IMR-90 (cell line): ENCODE data around the gene SEMA4A. TPM values are rescaled to one million over a fixed set of nuclear protein-coding genes. Genes with fewer than 3 reads are reported as not detected.

Experiments used
- ATAC-seq: fragments of 200-7000 bp; cut with Tn5 transposase; 2 replicates; pipeline ENCODE4 v1.9.1; 2020; ENCODE audit warnings: low read depth, mild to moderate bottlenecking, moderate library complexity
- BruUV-seq: library from RNA; stranded (reverse); fragments of 400-500 nt; replicated peaks from 2 replicates; lab custom pipeline; 2021; lab: Mats Ljungman, UMichigan
- CTCF ChIA-PET: fragments of 300-600 bp; formaldehyde crosslinking; extraction: SDS; loops from one replicate; lab custom pipeline; 2021; ENCODE audit warnings: antibody characterized with exemption; lab: Yijun Ruan, JAX
- POLR2A ChIA-PET: fragments of 300-600 bp; sonication (Branson Sonifier 250); formaldehyde crosslinking; loops from one replicate; lab custom pipeline; 2022; ENCODE audit warnings: antibody characterized with exemption; ENCODE audit not compliant: unreplicated experiment; lab: Charles Lee
- DNase-seq: peaks from one replicate; pipeline ENCODE4 v3.0.0; 2013
- H2AFZ ChIP-seq: replicated peaks from 2 replicates; pipeline ENCODE3; 2013; ENCODE audit warnings: low read length, mild to moderate bottlenecking; ENCODE audit not compliant: poor library complexity
- H2AK5ac ChIP-seq: 2 replicates; pipeline ENCODE4 v1.6.1; 2013; ENCODE audit warnings: low read depth, low read length, inconsistent platforms
- H2AK9ac ChIP-seq: replicated peaks from 2 replicates; pipeline ENCODE3; 2013; ENCODE audit warnings: mild to moderate bottlenecking, low read depth, low read length, moderate library complexity; ENCODE audit not compliant: poor library complexity
- H2BK120ac ChIP-seq: 2 replicates; pipeline ENCODE4 v1.6.1; 2013; ENCODE audit warnings: low read depth, low read length, inconsistent platforms
- H2BK15ac ChIP-seq: 3 replicates; pipeline ENCODE4 v1.6.1; 2013; ENCODE audit warnings: low read depth, low read length, inconsistent platforms
- H2BK20ac ChIP-seq: 2 replicates; pipeline ENCODE4 v1.6.1; 2013; ENCODE audit warnings: low read depth, mild to moderate bottlenecking, inconsistent platforms, low read length, moderate library complexity
- H2BK5ac ChIP-seq: 2 replicates; pipeline ENCODE4 v1.6.1; 2013; ENCODE audit warnings: mild to moderate bottlenecking, low read depth, low read length, inconsistent platforms; ENCODE audit not compliant: poor library complexity, severe bottlenecking
- H3K14ac ChIP-seq: replicated peaks from 2 replicates; pipeline ENCODE4 v1.6.1; 2013; ENCODE audit warnings: low read depth, low read length, inconsistent platforms
- H3K18ac ChIP-seq: 2 replicates; pipeline ENCODE4 v1.6.1; 2013; ENCODE audit warnings: low read depth, low read length, control low read depth
- H3K23ac ChIP-seq: 2 replicates; pipeline ENCODE4 v1.6.1; 2013; ENCODE audit warnings: low read depth, low read length, inconsistent platforms
- H3K27ac ChIP-seq: 2 replicates; pipeline ENCODE4 v1.5.1; 2013; ENCODE audit warnings: mild to moderate bottlenecking, control low read depth, low read length; ENCODE audit not compliant: insufficient read depth
- H3K27me3 ChIP-seq: 2 replicates; pipeline ENCODE4 v1.6.1; 2013; ENCODE audit warnings: low read length; ENCODE audit not compliant: control insufficient read depth, insufficient read depth
- H3K36me3 ChIP-seq: 2 replicates; pipeline ENCODE4 v1.6.1; 2013; ENCODE audit warnings: low read length, mixed read lengths; ENCODE audit not compliant: control insufficient read depth, insufficient read depth
- H3K4ac ChIP-seq: 2 replicates; pipeline ENCODE4 v1.6.1; 2013; ENCODE audit warnings: low read depth, low read length, inconsistent platforms
- H3K4me1 ChIP-seq: 2 replicates; pipeline ENCODE4 v1.6.1; 2013; ENCODE audit warnings: low read length, mixed read lengths; ENCODE audit not compliant: control insufficient read depth, insufficient read depth
- H3K4me2 ChIP-seq: 2 replicates; pipeline ENCODE4 v1.6.1; 2013; ENCODE audit warnings: low read depth, mild to moderate bottlenecking, control low read depth, low read length, moderate library complexity
- H3K4me3 ChIP-seq: 2 replicates; pipeline ENCODE4 v1.5.1; 2013; ENCODE audit warnings: low read depth, mild to moderate bottlenecking, control low read depth, low read length, moderate library complexity; ENCODE audit not compliant: insufficient read depth
- H3K56ac ChIP-seq: 2 replicates; pipeline ENCODE4 v1.6.1; 2013; ENCODE audit warnings: low read length, inconsistent platforms; ENCODE audit not compliant: insufficient read depth; ENCODE audit errors: extremely low read depth
- H3K79me1 ChIP-seq, 2 experiments: 2 replicates each; pipeline ENCODE4 v1.6.1; 2013; ENCODE audit warnings: low read length in 2 of 2, inconsistent platforms in 1 of 2, low read depth in 1 of 2
- H3K9ac ChIP-seq: 2 replicates; pipeline ENCODE4 v1.6.1; 2013; ENCODE audit warnings: low read depth, low read length, control low read depth
- H3K9me1 ChIP-seq: 2 replicates; pipeline ENCODE4 v1.6.1; 2013; ENCODE audit warnings: low read length, inconsistent platforms; ENCODE audit not compliant: insufficient read depth
- H3K9me3 ChIP-seq: 2 replicates; pipeline ENCODE4 v1.6.1; 2013; ENCODE audit warnings: low read length; ENCODE audit not compliant: control insufficient read depth, insufficient read depth
- H4K20me1 ChIP-seq: 2 replicates; pipeline ENCODE4 v1.6.1; 2013; ENCODE audit warnings: low read length, inconsistent platforms; ENCODE audit not compliant: insufficient read depth
- H4K5ac ChIP-seq: 2 replicates; pipeline ENCODE4 v1.6.1; 2013; ENCODE audit warnings: mild to moderate bottlenecking, low read depth, low read length, control low read depth
- H4K8ac ChIP-seq, 2 experiments: 2 replicates each; pipeline ENCODE4 v1.6.1; 2013; ENCODE audit warnings: low read depth in 2 of 2, low read length in 2 of 2, control low read depth in 1 of 2, inconsistent platforms in 1 of 2
- H4K91ac ChIP-seq: 2 replicates; pipeline ENCODE4 v1.6.1; 2013; ENCODE audit warnings: low read depth, low read length, inconsistent platforms; ENCODE audit not compliant: insufficient read depth
- CHD1 ChIP-seq: IDR thresholded peaks from 2 replicates; pipeline ENCODE4 v1.6.1; 2012; ENCODE audit warnings: low read depth, low read length, improper control_type of control experiment
- FOS ChIP-seq: fragments of 150-350 bp; IDR thresholded peaks from 2 replicates; pipeline ENCODE4 v1.6.1; 2016; ENCODE audit warnings: low read depth, low read length
- MAZ ChIP-seq: IDR thresholded peaks from 2 replicates; pipeline ENCODE4 v1.6.1; 2012; ENCODE audit warnings: low read depth, mild to moderate bottlenecking, low read length, improper control_type of control experiment, moderate library complexity, borderline replicate concordance
- POLR2A ChIP-seq: IDR thresholded peaks from 2 replicates; pipeline ENCODE4 v1.6.1; 2012; ENCODE audit warnings: mild to moderate bottlenecking, low read depth, low read length
- RAD21 ChIP-seq: IDR thresholded peaks from 2 replicates; pipeline ENCODE4 v1.6.1; 2012; ENCODE audit warnings: low read length, improper control_type of control experiment
- WGBS, 2 experiments: methylation state at CpG; one replicate each; pipeline versions ENCODE4 v1.1.5 to v1.1.7; 2013; ENCODE audit warnings: missing lambda C conversion rate in 2 of 2; ENCODE audit not compliant: insufficient read length in 1 of 2; ENCODE audit errors: extremely low coverage in 2 of 2; 5-methylcytosine and 5-hydroxymethylcytosine counted together
- dilution Hi-C: fragments of 300-500 bp; cut with HindIII; formaldehyde crosslinking; loops from one replicate; pipeline ENCODE4 v1.14.3; 2018; ENCODE audit warnings: low sequenced_read_pairs; ENCODE audit not compliant: unreplicated experiment
- in situ Hi-C: fragments of 300-500 bp; cut with MboI; formaldehyde crosslinking; loops from 3 replicates; pipeline ENCODE4 v1.14.3; 2019; ENCODE audit warnings: low sequenced_read_pairs, inconsistent platforms, mixed read lengths
- intact Hi-C: fragments of 100-400 bp; cut with micrococcal nuclease; formaldehyde crosslinking; loops from 2 replicates; pipeline ENCODE4 v1.10.0; 2022
- polyA plus RNA-seq, 3 experiments: library from polyadenylated mRNA; depleted of rRNA; stranded (reverse); fragments of >200 nt; gene quantifications; 2 replicates each; pipeline ENCODE4 v1.2.3, GENCODE V29; 2012; ENCODE audit warnings: low replicate concordance in 1 of 3
- total RNA-seq: library from RNA; depleted of rRNA; stranded (reverse); fragments of >200 nt; gene quantifications from 2 replicates; pipeline ENCODE4 v1.2.3, GENCODE V29; 2012

The SEMA4A gene
- total and polyA plus RNA-seq, 2 of the 4 experiments (the other 2 are of a cell fraction): 0.18 to 0.86 TPM

DNA sequence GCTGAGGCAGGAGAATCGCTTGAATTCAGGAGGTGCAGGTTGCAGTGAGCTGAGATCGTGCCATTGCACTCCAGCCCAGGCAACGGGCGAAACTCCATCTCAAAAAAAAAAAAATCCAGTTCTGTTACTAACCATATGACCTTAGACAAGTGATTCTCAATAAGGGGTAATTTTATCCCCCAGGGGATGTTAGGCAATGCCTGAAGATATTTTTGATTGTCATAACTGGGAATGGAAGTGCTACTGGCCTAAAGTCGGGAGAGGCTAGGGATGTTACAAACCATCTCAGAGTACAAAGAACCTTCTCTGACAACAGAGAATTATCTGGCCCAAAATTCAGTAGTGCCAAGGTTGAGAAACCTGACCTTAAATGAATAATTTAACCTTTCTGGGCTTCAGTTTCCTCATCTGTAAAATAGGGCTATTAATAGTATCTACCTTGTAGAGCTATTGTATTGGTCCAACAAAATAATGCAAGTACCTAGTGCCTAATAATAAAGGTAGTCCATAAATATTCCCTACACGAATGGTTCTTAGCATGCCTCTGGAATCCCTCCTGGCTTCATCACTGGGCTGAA lies 44.6 kb upstream of the SEMA4A start:
- Histone ChIP-seq H3K9me3 (no peaks in the 10 kb centered on the region), H2BK5ac (no peak overlapping the region), H2BK20ac (no peak overlapping the region), H2BK15ac (no peak overlapping the region), H4K5ac (no peak overlapping the region), H2AFZ (no peak overlapping the region), H3K9ac (no peak overlapping the region), H2AK9ac (no peak overlapping the region), H2BK120ac (no peak overlapping the region), H3K79me1 (peaks cover 14 to 60% of the 10 kb centered on the region in 2 experiments), H3K4me2 (no peak overlapping the region), H3K27ac (no peak overlapping the region), H3K27me3 (no peaks in the 10 kb centered on the region), H3K4me3 (no peak overlapping the region), H3K4ac (no peak overlapping the region; the same call in 1 of the 2 replicates), H2AK5ac (no peak overlapping the region), H3K14ac (no peak overlapping the region), H3K18ac (no peak overlapping the region), H3K9me1 (peaks cover 21% of the 10 kb centered on the region), H3K23ac (no peak overlapping the region), H4K91ac (no peak overlapping the region), H3K4me1 (peaks cover 32% of the 10 kb centered on the region), H3K56ac (no peak overlapping the region), H3K36me3 (no peaks in the 10 kb centered on the region), H4K20me1 (no peaks in the 10 kb centered on the region), H4K8ac (no peak overlapping the region)
- TSS peak; percentile 6 for BruUV-seq
- TF ChIP-seq FOS (no peak), MAZ (no peak), RAD21 (no peak), POLR2A (no peak), CHD1 (no peak)
- ChIA-PET CTCF (no interaction called here), POLR2A (no interaction called here)
- intact Hi-C loops: no loop called here
- DNase-seq (no peak), ATAC-seq (no peak)
- 75% methylated on average over 2 of the region's 6 CpGs; no CpG with 5 or more reads in 1 of the 2 experiments for WGBS, 2 experiments
- dilution Hi-C loops: no loop called here
- in situ Hi-C loops: no loop called here
